Measurements from ENCODE around the gene SLC35D2.

Gene SLC35D2

DNA sequence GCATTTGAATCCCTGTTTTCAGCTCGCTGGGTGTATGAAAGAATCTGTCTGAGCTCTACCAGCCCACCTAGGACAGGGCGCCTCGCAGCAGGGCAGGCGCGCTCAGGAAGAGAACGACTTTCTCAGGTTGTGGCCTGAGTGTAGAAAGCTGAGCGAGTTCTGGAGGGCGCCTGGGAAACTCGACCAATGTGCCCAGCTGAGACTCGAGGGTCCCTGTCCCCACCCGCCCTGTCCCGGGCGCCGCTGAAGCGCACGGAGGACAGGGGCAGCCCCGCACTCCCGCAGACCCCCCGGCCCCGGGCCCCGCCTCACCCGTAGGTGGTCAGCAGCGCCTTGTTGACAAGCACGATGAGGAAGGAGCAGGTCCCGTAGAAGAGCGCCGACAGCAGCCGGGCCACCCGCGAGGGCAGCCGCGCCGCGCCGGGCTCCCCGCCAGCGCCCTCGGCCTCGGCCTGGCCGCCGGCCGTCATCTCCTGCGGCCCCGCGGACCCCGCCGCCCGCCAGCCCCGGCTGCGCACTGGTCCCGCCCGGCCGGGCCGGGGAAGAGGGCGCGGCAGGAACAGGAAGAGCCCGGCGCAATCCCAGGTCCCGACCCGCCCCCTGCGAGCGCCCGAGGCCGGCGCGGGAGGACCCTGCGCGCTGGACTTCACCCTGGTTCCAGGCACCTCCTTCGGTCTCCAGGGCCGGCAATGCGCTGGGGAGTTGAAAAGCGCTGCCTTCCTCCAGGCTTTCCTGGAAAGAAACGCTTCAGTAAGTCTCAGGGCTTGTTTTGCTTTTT is at the start of gene SLC35D2:
Gene SLC35D2, minus strand, starts transcription at position 547 of the 778 bp plus-strand sequence. Its CDS starts 77 bp downstream, at position 470.
- DNase-seq, result no peak

DNA sequence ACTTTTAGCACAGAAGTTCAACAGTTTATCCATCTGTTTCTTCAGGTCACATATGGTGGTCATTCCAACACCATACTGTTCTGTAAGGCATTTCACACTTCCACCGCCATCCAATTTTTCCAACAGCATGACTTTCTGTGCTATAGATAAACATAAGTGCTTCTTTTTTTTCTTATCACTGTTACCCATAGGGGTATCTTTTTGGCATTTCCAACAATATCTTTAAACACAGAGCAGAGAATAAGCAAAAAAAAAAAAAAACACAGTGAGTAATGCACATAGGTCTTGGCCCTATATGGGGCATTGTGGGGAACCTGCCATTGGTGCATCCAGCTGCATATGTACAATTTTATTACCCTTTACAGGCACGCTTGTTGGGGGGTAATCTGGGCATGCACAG is 46.9 kb upstream of the SLC35D2 start:
- DNase-seq, result no peak

GRCh38 chr9:96429732-96430131 is 46.2 kb upstream of the SLC35D2 start:
- DNase-seq, result no peak

- no peak for DNase-seq
Observed at GRCh38 chr9:96425500-96426169, 42.1 kb upstream of the SLC35D2 start.

GRCh38 chr9:96423985-96424336 is 40.5 kb upstream of the SLC35D2 start:
- DNase-seq, result no peak

GRCh38 chr9:96423322-96423984 is 39.9 kb upstream of the SLC35D2 start:
- no peak for DNase-seq

DNA sequence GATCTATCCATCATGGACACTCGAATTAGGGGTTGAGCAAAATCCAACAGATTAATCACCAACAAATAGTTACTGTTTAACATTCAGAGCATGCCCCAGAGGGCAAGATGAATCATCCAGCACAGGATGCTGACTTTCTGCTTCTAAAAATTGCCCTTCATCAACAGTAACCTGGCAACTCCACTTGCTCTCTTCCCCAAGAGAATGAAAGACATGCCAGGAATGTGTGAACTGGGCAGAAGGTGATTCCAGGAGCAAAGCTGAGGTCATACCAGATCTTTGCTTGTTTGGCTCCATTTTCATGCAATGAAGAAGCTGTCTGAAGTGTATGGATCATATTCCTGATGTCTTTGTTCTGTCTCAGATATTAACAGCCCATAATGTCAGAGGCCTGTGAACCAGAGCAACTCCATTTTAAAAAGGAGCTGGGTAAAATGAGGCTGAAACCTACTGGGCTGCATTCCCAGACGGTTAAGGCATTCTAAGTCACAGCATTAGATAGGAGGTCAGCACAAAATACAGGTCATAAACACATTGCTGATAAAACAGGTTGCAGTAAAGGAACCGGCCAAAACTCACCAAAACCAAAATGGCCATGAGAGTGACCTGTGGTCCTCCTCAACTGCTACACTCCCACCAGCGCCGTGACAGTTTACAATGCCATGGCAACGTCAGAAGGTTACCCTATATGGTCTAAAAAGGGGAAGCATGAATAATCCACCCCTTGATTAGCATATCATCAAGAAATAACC is 37.1 kb upstream of the SLC35D2 start:
- no peak for DNase-seq

DNA sequence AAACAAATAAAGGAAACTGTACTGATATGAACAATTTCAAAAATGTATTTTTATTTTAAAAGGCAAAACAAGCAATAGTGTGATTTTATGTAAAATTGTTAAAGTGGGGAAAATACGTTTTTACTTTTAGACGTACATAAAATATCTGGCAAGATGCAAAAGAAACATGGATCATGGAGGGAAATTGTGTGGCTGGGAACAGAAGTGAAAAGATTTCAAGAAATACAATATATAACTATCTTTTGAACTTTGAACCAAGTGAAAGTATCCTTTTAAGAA is 36.1 kb upstream of the SLC35D2 start:
- no peak for DNase-seq

DNA sequence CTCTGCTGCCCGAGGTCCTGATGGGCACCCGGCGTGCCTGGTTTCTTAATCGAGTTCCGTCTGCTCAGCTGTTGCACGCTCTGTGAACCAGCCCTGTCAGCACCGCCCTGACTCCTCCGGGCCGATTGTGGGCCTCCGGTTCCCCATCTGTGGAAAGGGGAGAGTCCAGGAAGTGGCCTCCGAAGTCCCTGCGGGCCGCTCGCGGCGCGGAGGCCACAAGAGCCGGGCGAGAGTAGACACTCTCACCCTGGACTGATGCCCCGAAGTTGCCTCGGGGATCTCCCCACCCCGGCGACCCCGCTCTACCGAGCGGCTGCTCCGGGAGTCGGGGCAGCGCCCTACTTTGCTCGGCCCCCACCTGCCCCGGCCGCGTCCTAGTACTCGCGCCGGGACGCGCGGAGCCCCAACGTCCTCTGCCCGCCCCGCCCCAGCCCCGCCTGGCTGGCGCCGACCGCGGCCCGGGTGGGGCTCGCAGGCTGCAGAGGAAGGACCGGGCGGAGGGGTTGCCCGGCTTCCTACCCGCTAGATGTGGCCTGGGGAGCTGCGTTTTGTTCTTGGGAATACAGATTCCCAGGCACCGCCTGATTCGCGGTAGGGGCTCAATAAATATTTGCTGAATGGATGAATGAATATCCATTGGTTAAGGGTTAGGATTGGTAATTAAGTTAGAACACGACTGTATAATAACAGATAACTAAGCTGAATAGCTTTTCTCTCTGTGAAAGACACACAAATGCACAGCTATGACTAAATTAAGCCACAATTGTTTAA is 35.6 kb upstream of the SLC35D2 start:
- peak; percentile 88 for DNase-seq

- peak; percentile 96 for DNase-seq
Observed at GRCh38 chr9:96418083-96418919, 34.8 kb upstream of the SLC35D2 start, which contains the start of gene ZNF367. ZNF367 (minus strand) TSS chr9:96418370; CDS start chr9:96418032, 338 bp downstream.

GRCh38 chr9:96417661-96418082 is 34.2 kb upstream of the SLC35D2 start:
- no peak for DNase-seq

DNA sequence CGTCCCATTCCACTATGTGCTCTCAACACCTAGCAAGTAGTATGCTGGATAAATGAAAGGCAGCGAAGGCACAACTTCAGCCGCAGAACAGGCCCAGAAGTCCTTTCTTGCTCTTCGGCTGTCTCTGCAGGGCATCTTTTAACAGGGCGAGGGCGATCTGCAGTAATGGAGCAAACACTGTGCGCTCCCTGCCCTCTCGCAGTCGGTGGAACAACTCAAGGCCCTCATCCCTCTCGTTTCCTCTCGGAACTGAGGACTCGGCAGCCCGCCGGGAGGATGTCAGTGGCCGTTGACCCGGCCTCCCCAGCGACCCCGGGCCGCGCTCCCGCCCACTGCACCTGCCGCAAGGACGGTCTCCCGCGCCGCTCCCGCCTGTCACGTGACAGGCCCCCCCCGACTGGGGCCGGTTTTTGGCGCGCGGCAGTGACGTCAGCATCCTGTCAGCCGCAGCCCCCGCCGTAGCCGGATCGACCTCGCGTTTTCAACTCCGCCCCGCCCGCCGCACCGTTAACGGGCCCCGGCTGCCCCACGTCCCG is 33.6 kb upstream of the SLC35D2 start:
- DNase-seq, result peak; percentile 85

DNA sequence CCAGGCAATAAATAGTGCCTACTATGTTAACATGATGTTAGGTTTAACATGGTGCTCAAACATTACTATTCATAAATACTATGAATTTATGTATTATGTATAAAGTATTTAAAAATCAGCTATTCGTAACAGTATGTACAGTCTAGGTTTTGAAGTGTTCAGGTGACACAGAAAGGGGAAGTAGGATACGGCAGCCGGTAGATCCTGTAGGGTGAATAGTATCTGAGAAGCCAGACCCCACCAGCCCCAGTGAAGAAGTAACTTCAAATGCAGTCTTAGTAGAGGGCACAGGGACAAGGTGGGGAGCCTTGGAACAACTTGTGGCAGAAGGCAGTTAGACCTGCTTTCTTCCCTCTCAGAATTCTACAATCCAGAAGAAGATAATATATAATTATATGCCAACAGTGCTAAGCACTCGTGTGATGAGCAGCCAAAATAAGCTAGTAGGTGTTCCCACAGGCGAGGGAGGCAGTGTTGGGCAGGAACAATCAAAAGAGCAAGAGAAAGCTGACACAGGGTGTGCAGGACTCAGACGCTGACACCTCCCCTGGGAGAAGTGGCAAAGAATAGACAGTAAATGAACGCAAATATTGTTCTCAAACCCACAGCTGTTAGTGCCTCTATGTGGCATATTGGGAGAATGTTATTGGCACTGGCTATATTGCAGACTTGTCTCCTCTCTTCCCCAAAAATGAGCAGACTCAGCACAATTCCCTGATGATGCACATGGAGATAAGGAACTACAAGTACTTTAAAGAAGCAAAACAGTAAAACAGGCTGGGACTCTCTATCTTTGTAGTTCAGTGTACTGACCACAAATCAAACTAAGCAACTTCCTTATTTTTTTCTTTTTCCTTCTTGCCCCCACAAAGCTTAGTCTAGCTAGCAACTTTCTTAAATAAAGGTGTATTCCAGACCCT is 30.1 kb upstream of the SLC35D2 start:
- peak; percentile 54 for DNase-seq

GRCh38 chr9:96412174-96412913 is 28.8 kb upstream of the SLC35D2 start:
- DNase-seq, result no peak

DNA sequence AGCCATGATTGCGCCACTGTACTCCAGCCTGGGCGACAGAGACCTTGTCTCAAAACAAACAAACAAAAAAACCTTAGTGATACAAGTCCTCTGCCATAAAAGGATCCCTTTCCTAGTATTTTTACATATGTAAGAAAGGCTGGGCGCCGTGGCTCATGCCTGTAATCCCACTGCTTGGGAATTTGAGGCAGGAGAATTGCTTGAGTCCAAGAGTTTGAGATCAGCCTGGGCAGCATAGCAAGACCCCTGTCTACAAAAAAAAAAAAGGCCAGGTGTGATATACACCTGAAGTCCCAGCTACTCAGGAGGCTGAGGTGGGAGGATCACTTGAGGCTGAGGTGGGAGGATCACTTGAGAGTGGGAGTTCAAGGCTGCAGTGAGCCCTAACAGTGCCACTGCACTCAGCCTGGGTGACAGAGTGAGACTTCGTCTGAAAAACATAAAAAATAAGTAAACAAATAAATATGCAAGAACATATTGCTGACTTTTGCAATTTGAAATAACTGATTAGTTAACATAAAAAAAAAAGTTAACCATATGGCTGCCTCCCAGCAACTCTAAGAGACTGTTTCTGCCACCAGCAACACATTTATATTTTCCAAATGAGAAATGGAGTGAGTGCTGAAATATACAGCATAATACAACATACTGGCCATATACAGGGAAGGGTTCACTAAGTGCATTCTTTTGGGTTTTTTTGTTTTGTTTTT is 27.8 kb upstream of the SLC35D2 start:
- DNase-seq, result no peak

- DNase-seq, result no peak
Observed at GRCh38 chr9:96408409-96409280, 25.1 kb upstream of the SLC35D2 start.

DNA sequence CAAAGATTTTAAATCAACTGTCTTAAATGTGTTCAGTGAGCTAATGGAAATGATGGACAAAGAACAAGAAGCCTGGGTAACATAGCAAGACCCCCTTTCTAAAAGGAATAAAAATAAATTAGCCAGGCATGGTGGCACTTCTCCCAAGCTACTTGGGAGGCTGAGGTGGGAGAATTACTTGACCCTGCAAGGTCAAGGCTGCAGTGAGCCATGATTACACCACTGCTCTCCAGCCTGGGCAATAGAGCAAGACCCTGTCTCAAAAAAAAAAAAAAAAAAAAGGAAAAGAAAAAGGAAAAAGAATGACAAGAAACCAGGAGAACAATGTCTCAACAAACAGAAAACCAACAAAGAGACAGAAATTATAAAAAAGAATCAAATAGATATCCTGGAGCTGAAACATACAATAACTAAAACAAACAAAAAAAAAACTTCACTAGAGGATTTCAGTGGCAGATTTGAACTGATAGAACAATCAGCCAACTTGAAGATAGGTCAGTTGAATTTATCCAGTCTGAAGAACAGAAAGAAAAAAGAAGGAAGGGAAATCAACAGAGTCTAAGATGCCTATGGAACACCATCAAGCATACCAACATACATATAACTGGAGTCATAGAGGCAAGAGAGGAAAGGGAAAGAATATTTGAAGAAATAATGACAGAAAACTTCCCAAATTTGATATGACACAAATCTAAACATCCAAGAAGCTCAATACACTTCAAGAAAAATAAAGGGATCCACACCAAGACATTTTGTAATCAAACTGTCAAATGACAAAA is 16.8 kb upstream of the SLC35D2 start:
- no peak for DNase-seq

Data from COR-L47 (cell line).